Adrenal gland (tissue), 12 donors: ENCODE results near the gene SCGN. TPM values are rescaled to one million over a fixed set of nuclear protein-coding genes. Genes with fewer than 3 reads are reported as not detected.

Source experiments
- DNase-seq, 7 donors: peaks; one replicate each; pipeline ENCODE4 v3.0.0-alpha.2; 2019 to 2020
- H3K27ac ChIP-seq, 5 donors: fragments of 200-600 bp; sonication (generic) in 4 of 5; 1 replicate in 3 of 5; 2 replicates in 2 of 5; pipeline versions ENCODE4 v1.5.1 to v1.8.0; 2016 to 2020; ENCODE audit warnings: mild to moderate bottlenecking in 1 of 5
- H3K27me3 ChIP-seq: fragments of 200-600 bp; 2 replicates; pipeline ENCODE4 v1.8.0; 2021
- H3K36me3 ChIP-seq, 2 donors: fragments of 200-600 bp; replicated peaks in 1 of 2; 1 replicate in 1 of 2; 2 replicates in 1 of 2; pipeline versions ENCODE4 v1.5.1 to v1.8.0; 2018 to 2022
- H3K4me1 ChIP-seq, 2 donors: fragments of 200-600 bp; replicated peaks in 1 of 2; 1 replicate in 1 of 2; 2 replicates in 1 of 2; pipeline versions ENCODE4 v1.5.1 to v1.8.0; 2018 to 2021
- H3K4me3 ChIP-seq, 4 donors: fragments of 200-600 bp; sonication (generic) in 3 of 4; one replicate each; pipeline ENCODE4 v1.5.1; 2016 to 2018
- H3K9me3 ChIP-seq, 3 donors: fragments of 200-600 bp; sonication (generic) in 1 of 3; replicated peaks in 1 of 3; 1 replicate in 2 of 3; 2 replicates in 1 of 3; pipeline versions ENCODE4 v1.5.1 to v1.8.0; 2016 to 2021
- POLR2A ChIP-seq, 2 donors: fragments of 450-650 bp; IDR thresholded peaks; one replicate each; pipeline ENCODE4 v1.6.1; 2017; ENCODE audit warnings: antibody characterized with exemption in 2 of 2, mild to moderate bottlenecking in 2 of 2, moderate library complexity in 1 of 2
- WGBS, 4 donors: extraction: QIAGEN DNeasy Blood & Tissue Kit in 2 of 4; methylation state at CpG; one replicate each; pipeline versions ENCODE4 v1.1.5 to v1.1.7; 2013 to 2017; 5-methylcytosine and 5-hydroxymethylcytosine counted together
- intact Hi-C, 2 donors: fragments of 100-400 bp; cut with DNase I; formaldehyde crosslinking; loops; one replicate each; pipeline versions ENCODE4 v1.14.1 to v1.15.0; 2022 to 2023
- polyA plus RNA-seq, 3 donors: library from polyadenylated mRNA; stranded (reverse); fragments of 200-250 nt in 2 of 3; fragments of 350-450 nt in 1 of 3; fragmentation: Illumina TruSeq in 1 of 3; extraction: RNeasy Lipid Tissue Mini Kit (QIAGEN cat#74804) in 1 of 3; gene quantifications; one replicate each; pipeline ENCODE4 v1.2.3, GENCODE V29; 2013 to 2014
- total RNA-seq, 9 donors: library from RNA; depleted of rRNA in 4 of 9; stranded (reverse); fragments of >200 nt in 4 of 9; fragments of 120-200 nt in 1 of 9; fragmentation: NEBNext Ultra II Directional in 1 of 9; extraction: Animal tissue kit (Norgen Biotek cat#: 25700) in 1 of 9; gene quantifications; one replicate each; pipeline versions ENCODE4 v1.1.0 to v1.2.4, GENCODE V29; 2013 to 2023
- TF ChIP-seq, protein P1 (sequence below), 6 experiments: fragments of 450-650 bp in 4 of 6; fragments of 200-600 bp in 2 of 6; sonication (generic) in 1 of 6; IDR thresholded peaks; 1 replicate in 5 of 6; 2 replicates in 1 of 6; pipeline versions ENCODE4 v1.5.1 to v1.8.0; 2016 to 2021; ENCODE audit warnings: antibody characterized with exemption in 6 of 6, mild to moderate bottlenecking in 2 of 6, moderate library complexity in 1 of 6
- donor health status: healthy with polysubstance abuse.
- donor health status: Bipolar disorder and iron deficiency.
- donor health status: DM: yes; HTN: yes; CAD: no.
- donor health status: DM: no; HTN: no; CAD: no.
- donor health status: DM: no; HTN: no; CAD: no.
- donor health status: DM: yes; HTN: yes; CAD: no.

SCGN gene
- total and polyA plus RNA-seq, 12 donors = 0.19 to 3.7 (median 1.3) TPM

GRCh38 chr6:25665455-25665854 is 13.4 kb downstream of the SCGN start:
- no peak overlapping the region for H3K4me3 ChIP-seq
- no peak for DNase-seq
- H3K27me3 ChIP-seq = no peaks in the 10 kb centered on the region
- intact Hi-C loops = no loop called here
- no peak overlapping the region for H3K27ac ChIP-seq
- no peaks in the 10 kb centered on the region for H3K9me3 ChIP-seq
- WGBS, 4 donors = 82 to 93% (median 84%) methylated on average over 4 of the region's 4 CpGs
- no peaks in the 10 kb centered on the region for H3K4me1 ChIP-seq
- no peaks in the 10 kb centered on the region for H3K36me3 ChIP-seq
- TF ChIP-seq POLR2A (IDR thresholded peaks at IDR 0.05) = no peak
- TF ChIP-seq, protein P1, sequence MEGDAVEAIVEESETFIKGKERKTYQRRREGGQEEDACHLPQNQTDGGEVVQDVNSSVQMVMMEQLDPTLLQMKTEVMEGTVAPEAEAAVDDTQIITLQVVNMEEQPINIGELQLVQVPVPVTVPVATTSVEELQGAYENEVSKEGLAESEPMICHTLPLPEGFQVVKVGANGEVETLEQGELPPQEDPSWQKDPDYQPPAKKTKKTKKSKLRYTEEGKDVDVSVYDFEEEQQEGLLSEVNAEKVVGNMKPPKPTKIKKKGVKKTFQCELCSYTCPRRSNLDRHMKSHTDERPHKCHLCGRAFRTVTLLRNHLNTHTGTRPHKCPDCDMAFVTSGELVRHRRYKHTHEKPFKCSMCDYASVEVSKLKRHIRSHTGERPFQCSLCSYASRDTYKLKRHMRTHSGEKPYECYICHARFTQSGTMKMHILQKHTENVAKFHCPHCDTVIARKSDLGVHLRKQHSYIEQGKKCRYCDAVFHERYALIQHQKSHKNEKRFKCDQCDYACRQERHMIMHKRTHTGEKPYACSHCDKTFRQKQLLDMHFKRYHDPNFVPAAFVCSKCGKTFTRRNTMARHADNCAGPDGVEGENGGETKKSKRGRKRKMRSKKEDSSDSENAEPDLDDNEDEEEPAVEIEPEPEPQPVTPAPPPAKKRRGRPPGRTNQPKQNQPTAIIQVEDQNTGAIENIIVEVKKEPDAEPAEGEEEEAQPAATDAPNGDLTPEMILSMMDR (IDR thresholded peaks at IDR 0.05) = no peak

DNA sequence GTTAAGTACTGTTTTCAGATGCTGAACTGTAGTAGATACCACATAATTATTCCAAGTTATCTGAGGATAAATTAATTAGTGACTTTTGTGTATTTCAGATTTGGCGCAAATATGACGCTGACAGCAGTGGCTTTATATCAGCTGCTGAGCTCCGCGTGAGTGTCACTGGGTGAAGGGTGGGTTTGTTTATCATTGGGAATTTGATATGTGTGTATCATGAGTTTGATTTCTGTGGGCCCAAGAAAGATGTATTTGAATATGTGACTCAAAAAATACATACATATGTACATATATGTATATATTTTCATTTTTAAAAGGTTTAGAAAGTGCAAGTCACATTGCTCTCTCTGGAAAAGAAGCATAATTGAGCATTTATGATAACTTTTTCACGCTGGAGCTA is 17.4 kb downstream of the SCGN start:
- Histone ChIP-seq H3K4me1 (no peaks in the 10 kb centered on the region), H3K27ac (no peak overlapping the region), H3K27me3 (no peaks in the 10 kb centered on the region), H3K4me3 (no peak overlapping the region), H3K36me3 (no peaks in the 10 kb centered on the region), H3K9me3 (no peaks in the 10 kb centered on the region)
- intact Hi-C loops = no loop called here
- WGBS, 4 donors = 92 to 99% (median 96%) methylated on average over 5 of the region's 5 CpGs
- no peak for DNase-seq
- TF ChIP-seq, protein P1 (IDR thresholded peaks at IDR 0.05) = no peak
- TF ChIP-seq POLR2A (IDR thresholded peaks at IDR 0.05) = no peak

DNA sequence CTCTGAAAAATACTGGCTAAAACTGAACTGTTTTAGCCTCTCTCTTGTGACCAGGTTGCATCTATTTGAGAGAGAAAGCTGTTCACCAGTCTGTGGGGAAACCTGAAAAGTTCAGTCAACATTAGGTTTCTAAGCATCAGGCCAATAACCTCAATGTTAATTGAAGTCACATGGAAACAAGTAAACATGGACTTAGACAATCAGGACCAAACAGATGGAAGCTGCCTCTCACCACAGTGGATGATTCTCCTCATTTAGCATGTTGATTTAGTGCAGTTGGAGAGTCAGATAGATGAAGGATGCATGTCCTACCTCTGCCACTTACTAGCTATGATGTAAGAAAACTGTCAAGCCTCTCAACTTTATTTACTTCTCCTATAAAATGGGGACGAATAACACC is 18.2 kb downstream of the SCGN start:
- intact Hi-C loops = no loop called here

DNA sequence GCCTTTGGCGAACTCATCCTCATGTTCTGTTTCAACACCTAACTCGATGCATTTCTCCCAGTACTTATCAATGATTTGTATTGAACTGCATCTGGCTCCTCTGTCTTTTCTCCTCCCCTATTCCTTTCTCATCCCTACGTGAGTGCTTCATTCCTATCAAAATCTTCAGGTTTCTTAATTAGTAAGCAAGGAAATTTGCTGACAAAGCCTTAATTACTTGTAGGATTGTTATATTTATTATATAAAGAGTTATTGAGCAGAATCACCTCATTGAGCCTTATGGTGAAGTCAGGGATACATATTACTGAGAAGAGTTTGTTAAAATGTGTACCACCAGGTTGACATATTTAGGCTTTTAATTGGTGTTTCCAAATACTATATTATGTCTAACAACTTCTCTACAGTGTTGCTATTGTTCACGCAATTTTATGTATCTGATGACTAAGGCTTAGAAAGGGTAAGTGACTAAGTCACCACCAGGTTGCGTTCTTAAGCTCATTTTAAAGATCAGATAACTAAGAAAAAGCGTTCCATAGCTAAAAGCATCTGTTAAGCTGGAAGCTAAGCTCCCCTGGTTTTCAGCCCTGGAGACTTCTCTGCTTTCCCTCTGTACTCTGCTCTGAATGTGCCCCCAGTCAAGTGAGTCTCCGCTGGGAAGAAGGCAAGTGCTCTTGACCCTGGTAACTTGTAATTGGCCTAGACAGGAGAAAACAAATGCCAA is 18.9 kb downstream of the SCGN start:
- TF ChIP-seq, protein P1 (IDR thresholded peaks at IDR 0.05) = no peak
- no peak for TF ChIP-seq POLR2A (IDR thresholded peaks at IDR 0.05)
- Histone ChIP-seq H3K27ac (no peak overlapping the region), H3K36me3 (no peaks in the 10 kb centered on the region), H3K9me3 (no peaks in the 10 kb centered on the region), H3K27me3 (no peaks in the 10 kb centered on the region), H3K4me1 (no peaks in the 10 kb centered on the region), H3K4me3 (no peak overlapping the region)
- WGBS, 4 donors = 73 to 81% (median 78%) methylated on average over 7 of the region's 7 CpGs
- no peak for DNase-seq
- intact Hi-C loops = no loop called here

More for the DNA sequence above, 18.2 kb downstream of the SCGN start:
- Histone ChIP-seq H3K27me3 (no peaks in the 10 kb centered on the region), H3K9me3 (no peaks in the 10 kb centered on the region), H3K4me3 (no peak overlapping the region), H3K4me1 (no peaks in the 10 kb centered on the region), H3K36me3 (no peaks in the 10 kb centered on the region), H3K27ac (no peak overlapping the region)
- TF ChIP-seq, protein P1 (IDR thresholded peaks at IDR 0.05) = no peak
- TF ChIP-seq POLR2A (IDR thresholded peaks at IDR 0.05) = no peak
- no peak for DNase-seq
- WGBS, 4 donors = 47 to 73% (median 70%) methylated on average over 1 of the region's 1 CpG
